ENCODE results near the gene HS3ST4.

GRCh38 chr16:25977121-25977520 is 285.4 kb downstream of the HS3ST4 start:
- no peak for TF ChIP-seq ATF2 (IDR thresholded peaks at IDR 0.05; ENCODE audit: low read length)
- TF ChIP-seq, protein P1, sequence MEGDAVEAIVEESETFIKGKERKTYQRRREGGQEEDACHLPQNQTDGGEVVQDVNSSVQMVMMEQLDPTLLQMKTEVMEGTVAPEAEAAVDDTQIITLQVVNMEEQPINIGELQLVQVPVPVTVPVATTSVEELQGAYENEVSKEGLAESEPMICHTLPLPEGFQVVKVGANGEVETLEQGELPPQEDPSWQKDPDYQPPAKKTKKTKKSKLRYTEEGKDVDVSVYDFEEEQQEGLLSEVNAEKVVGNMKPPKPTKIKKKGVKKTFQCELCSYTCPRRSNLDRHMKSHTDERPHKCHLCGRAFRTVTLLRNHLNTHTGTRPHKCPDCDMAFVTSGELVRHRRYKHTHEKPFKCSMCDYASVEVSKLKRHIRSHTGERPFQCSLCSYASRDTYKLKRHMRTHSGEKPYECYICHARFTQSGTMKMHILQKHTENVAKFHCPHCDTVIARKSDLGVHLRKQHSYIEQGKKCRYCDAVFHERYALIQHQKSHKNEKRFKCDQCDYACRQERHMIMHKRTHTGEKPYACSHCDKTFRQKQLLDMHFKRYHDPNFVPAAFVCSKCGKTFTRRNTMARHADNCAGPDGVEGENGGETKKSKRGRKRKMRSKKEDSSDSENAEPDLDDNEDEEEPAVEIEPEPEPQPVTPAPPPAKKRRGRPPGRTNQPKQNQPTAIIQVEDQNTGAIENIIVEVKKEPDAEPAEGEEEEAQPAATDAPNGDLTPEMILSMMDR (IDR thresholded peaks at IDR 0.05 in 2 of 3, conservative IDR thresholded peaks at IDR 0.05 in 1 of 3; ENCODE audit: control insufficient read depth in 2 of 3, extremely low read depth in 1 of 3, insufficient read depth in 1 of 3, low read depth in 3 of 3, low read length in 3 of 3): no peak
- TF ChIP-seq TAF1 (IDR thresholded peaks at IDR 0.05; ENCODE audit: borderline replicate concordance, low read depth, low read length): no peak
- TF ChIP-seq, protein P2, sequence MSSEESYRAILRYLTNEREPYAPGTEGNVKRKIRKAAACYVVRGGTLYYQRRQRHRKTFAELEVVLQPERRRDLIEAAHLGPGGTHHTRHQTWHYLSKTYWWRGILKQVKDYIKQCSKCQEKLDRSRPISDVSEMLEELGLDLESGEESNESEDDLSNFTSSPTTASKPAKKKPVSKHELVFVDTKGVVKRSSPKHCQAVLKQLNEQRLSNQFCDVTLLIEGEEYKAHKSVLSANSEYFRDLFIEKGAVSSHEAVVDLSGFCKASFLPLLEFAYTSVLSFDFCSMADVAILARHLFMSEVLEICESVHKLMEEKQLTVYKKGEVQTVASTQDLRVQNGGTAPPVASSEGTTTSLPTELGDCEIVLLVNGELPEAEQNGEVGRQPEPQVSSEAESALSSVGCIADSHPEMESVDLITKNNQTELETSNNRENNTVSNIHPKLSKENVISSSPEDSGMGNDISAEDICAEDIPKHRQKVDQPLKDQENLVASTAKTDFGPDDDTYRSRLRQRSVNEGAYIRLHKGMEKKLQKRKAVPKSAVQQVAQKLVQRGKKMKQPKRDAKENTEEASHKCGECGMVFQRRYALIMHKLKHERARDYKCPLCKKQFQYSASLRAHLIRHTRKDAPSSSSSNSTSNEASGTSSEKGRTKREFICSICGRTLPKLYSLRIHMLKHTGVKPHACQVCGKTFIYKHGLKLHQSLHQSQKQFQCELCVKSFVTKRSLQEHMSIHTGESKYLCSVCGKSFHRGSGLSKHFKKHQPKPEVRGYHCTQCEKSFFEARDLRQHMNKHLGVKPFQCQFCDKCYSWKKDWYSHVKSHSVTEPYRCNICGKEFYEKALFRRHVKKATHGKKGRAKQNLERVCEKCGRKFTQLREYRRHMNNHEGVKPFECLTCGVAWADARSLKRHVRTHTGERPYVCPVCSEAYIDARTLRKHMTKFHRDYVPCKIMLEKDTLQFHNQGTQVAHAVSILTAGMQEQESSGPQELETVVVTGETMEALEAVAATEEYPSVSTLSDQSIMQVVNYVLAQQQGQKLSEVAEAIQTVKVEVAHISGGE (CRISPR knock-in tag; IDR thresholded peaks at IDR 0.05): no peak
- TF ChIP-seq ZNF274 (IDR thresholded peaks at IDR 0.05; ENCODE audit: insufficient read depth, insufficient read length): no peak
- no peak for TF ChIP-seq CEBPB (IDR thresholded peaks at IDR 0.05; ENCODE audit: borderline replicate concordance in 1 of 2, low read depth in 2 of 2, low read length in 2 of 2)
- TF ChIP-seq E2F8 (IDR thresholded peaks at IDR 0.05; ENCODE audit: low read depth, partially characterized antibody): no peak
- no peak for TF ChIP-seq ATF3 (IDR thresholded peaks at IDR 0.05; ENCODE audit: borderline replicate concordance, extremely low read depth, low read depth, low read length)
- TF ChIP-seq SP1 (IDR thresholded peaks at IDR 0.05; ENCODE audit: low read depth, low read length): no peak
- no peak for TF ChIP-seq SREBF2 (IDR thresholded peaks at IDR 0.05; ENCODE audit: low read length)
- no peak for TF ChIP-seq BRCA1 (IDR thresholded peaks at IDR 0.05; ENCODE audit: low read depth, low read length)

All from GM12878 (cell line).